Fibroblast of villous mesenchyme (primary cell): ENCODE measurements around the gene CCN5. TPM values are rescaled to one million over a fixed set of nuclear protein-coding genes. Genes with fewer than 3 reads are reported as not detected.
A peak's percentile ranks its signal among the peaks of the same experiment; 100 is the strongest.

Source experiments
- DNase-seq: peaks from one replicate; pipeline ENCODE4 v3.0.0-alpha.2; 2010; ENCODE audit warnings: low read depth
- H3K4me3 ChIP-seq: 2 replicates; pipeline ENCODE4 v1.5.1; 2011; ENCODE audit warnings: low read depth, mild to moderate bottlenecking, low read length
- CTCF ChIP-seq: IDR thresholded peaks from 2 replicates; pipeline ENCODE4 v1.5.1; 2012; ENCODE audit warnings: low read depth, mild to moderate bottlenecking, low read length; ENCODE audit not compliant: insufficient read depth
- total RNA-seq: library from RNA; depleted of rRNA; stranded (reverse); fragments of >200 nt; gene quantifications from 2 replicates; pipeline ENCODE4 v1.2.3, GENCODE V29; 2012

The CCN5 gene
- total RNA-seq, 1 donor, result 1.7 TPM

DNA sequence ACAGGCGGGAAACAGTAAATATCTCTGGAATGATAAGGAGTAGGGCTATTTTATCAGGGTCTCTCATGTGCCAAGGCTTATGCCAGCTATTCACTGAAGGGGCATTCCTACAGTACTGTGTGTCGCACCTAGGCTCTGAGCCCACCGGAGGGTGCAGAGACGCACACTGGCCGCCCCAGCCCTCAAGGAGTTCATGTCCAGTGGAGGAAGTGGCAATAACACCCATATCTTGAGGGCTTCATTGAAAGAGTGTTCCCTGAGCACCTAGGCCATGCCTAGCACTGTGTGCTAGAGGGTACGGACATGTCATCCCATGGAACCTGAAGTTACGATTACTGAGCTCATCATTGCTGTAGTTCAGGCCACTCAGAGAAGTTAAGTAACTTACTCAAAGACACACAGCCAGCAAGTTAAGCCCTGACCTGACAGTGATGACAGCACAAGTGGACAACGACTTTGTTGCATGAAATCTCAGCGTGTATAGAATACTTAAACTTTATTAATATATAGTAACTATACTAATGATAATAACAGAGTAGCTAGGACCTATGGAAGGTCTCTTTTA lies 8.7 kb downstream of the CCN5 start:
- TF ChIP-seq CTCF, result no peak
- H3K4me3 ChIP-seq, result no peak overlapping the region
- no peak for DNase-seq

DNA sequence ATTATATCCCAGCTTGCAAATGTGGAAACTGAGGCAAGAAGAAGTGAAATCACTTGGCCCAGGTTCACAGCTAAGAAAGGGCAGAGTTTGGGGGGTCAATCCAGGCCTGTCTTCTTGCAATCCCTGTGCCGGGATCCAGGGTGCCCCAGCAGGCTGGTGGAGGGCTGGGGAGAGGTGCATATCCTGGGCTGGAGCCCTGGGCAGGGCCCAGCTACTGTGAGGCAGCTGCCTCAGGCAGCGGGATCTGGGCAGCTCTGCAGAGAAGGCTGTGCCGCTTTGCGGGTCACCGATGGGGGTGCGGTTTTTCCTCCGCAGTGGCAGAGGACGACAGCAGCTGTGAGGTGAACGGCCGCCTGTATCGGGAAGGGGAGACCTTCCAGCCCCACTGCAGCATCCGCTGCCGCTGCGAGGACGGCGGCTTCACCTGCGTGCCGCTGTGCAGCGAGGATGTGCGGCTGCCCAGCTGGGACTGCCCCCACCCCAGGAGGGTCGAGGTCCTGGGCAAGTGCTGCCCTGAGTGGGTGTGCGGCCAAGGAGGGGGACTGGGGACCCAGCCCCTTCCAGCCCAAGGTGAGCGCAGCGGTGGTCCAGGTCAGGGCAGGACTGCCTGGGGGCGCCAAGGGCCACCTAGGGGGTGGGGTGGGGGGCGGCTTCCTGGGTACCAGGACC lies 9.4 kb downstream of the CCN5 start:
- no peak for DNase-seq
- no peak for TF ChIP-seq CTCF
- no peak overlapping the region for H3K4me3 ChIP-seq

GRCh38 chr20:44725837-44726236 lies 10.7 kb downstream of the CCN5 start:
- H3K4me3 ChIP-seq, result no peak overlapping the region
- no peak for TF ChIP-seq CTCF
- no peak for DNase-seq

- no peak overlapping the region for H3K4me3 ChIP-seq
- no peak for DNase-seq
- TF ChIP-seq CTCF, result no peak
These were observed 11.9 kb downstream of the CCN5 start for GRCh38 chr20:44727039-44727438.

DNA sequence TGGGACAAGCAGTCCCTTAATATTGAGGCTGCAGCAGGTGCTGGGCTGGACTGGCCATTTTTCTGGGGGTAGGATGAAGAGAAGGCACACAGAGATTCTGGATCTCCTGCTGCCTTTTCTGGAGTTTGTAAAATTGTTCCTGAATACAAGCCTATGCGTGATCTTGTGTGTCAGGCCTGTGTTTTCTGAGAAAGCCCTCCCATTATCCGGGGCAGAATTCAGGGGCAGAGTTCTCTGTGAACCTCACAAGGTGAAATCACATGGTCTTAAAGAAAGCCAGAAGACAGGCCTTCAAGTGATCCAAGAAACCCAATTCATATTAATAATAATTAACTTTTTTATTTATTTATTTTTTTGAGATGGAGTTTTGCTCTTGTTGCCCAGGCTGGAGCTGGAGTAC lies 12.5 kb downstream of the CCN5 start:
- DNase-seq, result no peak
- H3K4me3 ChIP-seq, result no peak overlapping the region
- no peak for TF ChIP-seq CTCF

GRCh38 chr20:44728801-44729443 lies 13.8 kb downstream of the CCN5 start:
- H3K4me3 ChIP-seq, result no peak overlapping the region
- peak; percentile 73 for DNase-seq
- TF ChIP-seq CTCF, result no peak
